Uterus (tissue), 2 donors: ENCODE results near the gene HGS.

Source experiments
- POLR2A ChIP-seq, 2 donors: fragments of 450-650 bp; IDR thresholded peaks; one replicate each; pipeline ENCODE4 v1.6.1; 2016; ENCODE audit warnings: antibody characterized with exemption in 2 of 2, mild to moderate bottlenecking in 1 of 2, moderate library complexity in 1 of 2
- TF ChIP-seq, protein P1 (sequence below), 4 experiments: fragments of 200-600 bp in 2 of 4; fragments of 450-650 bp in 2 of 4; sonication (generic) in 2 of 4; IDR thresholded peaks; one replicate each; pipeline ENCODE4 v1.5.1; 2016 to 2019; ENCODE audit warnings: antibody characterized with exemption in 4 of 4, mild to moderate bottlenecking in 2 of 4, moderate library complexity in 1 of 4

DNA sequence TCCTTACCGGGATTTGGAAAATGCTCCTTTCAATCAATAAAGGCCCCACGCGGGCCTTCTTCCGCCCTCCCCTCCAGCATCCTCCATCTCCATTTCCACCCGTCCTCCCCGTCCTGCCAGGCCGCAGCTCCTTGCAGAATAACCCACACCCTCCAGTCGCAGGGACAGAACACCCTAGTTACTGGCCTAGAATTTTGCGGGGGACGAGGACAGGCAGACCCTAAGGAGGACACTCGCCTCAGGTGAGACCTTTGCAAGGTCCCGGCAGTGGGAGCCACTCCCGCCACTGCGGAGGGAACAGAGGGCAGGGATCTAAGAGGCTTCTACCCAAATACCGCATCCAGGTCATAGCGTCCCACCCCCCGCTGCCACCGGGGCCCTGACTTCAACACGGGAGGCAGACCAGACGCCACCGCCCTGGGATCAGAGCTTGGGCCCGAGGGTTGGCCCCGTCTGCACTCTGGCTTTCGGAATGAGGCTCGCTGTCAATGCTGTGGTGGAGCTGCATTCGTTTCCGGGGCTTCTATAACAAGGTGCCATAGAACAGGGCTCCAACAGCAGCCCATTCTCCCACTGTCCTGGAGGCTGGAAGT is 55.1 kb downstream of the HGS start:
- no peak for TF ChIP-seq POLR2A (IDR thresholded peaks at IDR 0.05)
- TF ChIP-seq, protein P1, sequence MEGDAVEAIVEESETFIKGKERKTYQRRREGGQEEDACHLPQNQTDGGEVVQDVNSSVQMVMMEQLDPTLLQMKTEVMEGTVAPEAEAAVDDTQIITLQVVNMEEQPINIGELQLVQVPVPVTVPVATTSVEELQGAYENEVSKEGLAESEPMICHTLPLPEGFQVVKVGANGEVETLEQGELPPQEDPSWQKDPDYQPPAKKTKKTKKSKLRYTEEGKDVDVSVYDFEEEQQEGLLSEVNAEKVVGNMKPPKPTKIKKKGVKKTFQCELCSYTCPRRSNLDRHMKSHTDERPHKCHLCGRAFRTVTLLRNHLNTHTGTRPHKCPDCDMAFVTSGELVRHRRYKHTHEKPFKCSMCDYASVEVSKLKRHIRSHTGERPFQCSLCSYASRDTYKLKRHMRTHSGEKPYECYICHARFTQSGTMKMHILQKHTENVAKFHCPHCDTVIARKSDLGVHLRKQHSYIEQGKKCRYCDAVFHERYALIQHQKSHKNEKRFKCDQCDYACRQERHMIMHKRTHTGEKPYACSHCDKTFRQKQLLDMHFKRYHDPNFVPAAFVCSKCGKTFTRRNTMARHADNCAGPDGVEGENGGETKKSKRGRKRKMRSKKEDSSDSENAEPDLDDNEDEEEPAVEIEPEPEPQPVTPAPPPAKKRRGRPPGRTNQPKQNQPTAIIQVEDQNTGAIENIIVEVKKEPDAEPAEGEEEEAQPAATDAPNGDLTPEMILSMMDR (IDR thresholded peaks at IDR 0.05): no peak
